Hepatocyte (in vitro differentiated cells): ENCODE measurements around the gene CDC7. TPM values are rescaled to one million over a fixed set of nuclear protein-coding genes. Genes with fewer than 3 reads are reported as not detected.

Experiments used
- DNase-seq: peaks from one replicate; pipeline ENCODE4 v3.0.0-alpha.2; 2016; ENCODE audit warnings: low spot score
- H2AFZ ChIP-seq: fragments of 200-600 bp; sonication (generic); 2 replicates; pipeline ENCODE4 v1.6.0; 2016; ENCODE audit warnings: antibody characterized with exemption, mild to moderate bottlenecking
- H3K27ac ChIP-seq: fragments of 200-600 bp; sonication (generic); 2 replicates; pipeline ENCODE4 v1.5.1; 2016; ENCODE audit warnings: mild to moderate bottlenecking
- H3K27me3 ChIP-seq: fragments of 200-600 bp; sonication (generic); 2 replicates; pipeline ENCODE4 v1.6.1; 2016
- H3K36me3 ChIP-seq: fragments of 200-600 bp; sonication (generic); replicated peaks from 2 replicates; pipeline ENCODE4 v1.5.1; 2016; ENCODE audit warnings: low read depth; ENCODE audit not compliant: insufficient read depth
- H3K4me1 ChIP-seq: fragments of 200-600 bp; sonication (generic); 2 replicates; pipeline ENCODE4 v1.5.1; 2016; ENCODE audit warnings: mild to moderate bottlenecking, moderate library complexity; ENCODE audit not compliant: insufficient read depth
- H3K4me2 ChIP-seq: fragments of 200-600 bp; sonication (generic); 2 replicates; pipeline ENCODE4 v1.6.0; 2016
- H3K4me3 ChIP-seq: fragments of 200-600 bp; sonication (generic); 2 replicates; pipeline ENCODE4 v1.5.1; 2016; ENCODE audit warnings: mild to moderate bottlenecking
- H3K79me2 ChIP-seq: fragments of 200-600 bp; sonication (generic); 2 replicates; pipeline ENCODE4 v1.6.0; 2017; ENCODE audit warnings: mild to moderate bottlenecking
- H3K9me2 ChIP-seq: fragments of 200-600 bp; sonication (generic); replicated peaks from 2 replicates; pipeline ENCODE4 v1.6.0; 2017; ENCODE audit warnings: mild to moderate bottlenecking; ENCODE audit not compliant: insufficient read depth
- H3K9me3 ChIP-seq: fragments of 200-600 bp; sonication (generic); 2 replicates; pipeline ENCODE4 v1.5.1; 2016; ENCODE audit warnings: low read depth, mild to moderate bottlenecking
- H4K20me1 ChIP-seq: fragments of 200-600 bp; sonication (generic); 2 replicates; pipeline ENCODE4 v1.6.0; 2016; ENCODE audit warnings: mild to moderate bottlenecking; ENCODE audit not compliant: insufficient read depth, poor library complexity, severe bottlenecking
- EZH2 ChIP-seq: fragments of 200-600 bp; sonication (generic); IDR thresholded peaks from 2 replicates; pipeline ENCODE4 v1.6.1; 2016; ENCODE audit warnings: antibody characterized with exemption, mild to moderate bottlenecking, borderline replicate concordance
- EZH2phosphoT487 ChIP-seq: fragments of 200-600 bp; sonication (generic); IDR thresholded peaks from one replicate; pipeline ENCODE4 v1.6.1; 2018; ENCODE audit warnings: antibody characterized with exemption, mild to moderate bottlenecking, low read depth, moderate library complexity; ENCODE audit not compliant: unreplicated experiment, severe bottlenecking
- WGBS: methylation state at CpG from one replicate; pipeline ENCODE4 v1.1.6; 2016; ENCODE audit warnings: low lambda C conversion rate; ENCODE audit errors: missing lambda C conversion rate; 5-methylcytosine and 5-hydroxymethylcytosine counted together
- polyA plus RNA-seq: library from polyadenylated mRNA; unstranded; fragments of >200 nt; fragmentation: Nextera tagmentation; extraction: Ambion mirVana; gene quantifications from 2 replicates; pipeline ENCODE4 v1.2.1, GENCODE V29; 2016
- total RNA-seq: library from RNA; depleted of rRNA; stranded (reverse); fragments of >200 nt; gene quantifications from 2 replicates; pipeline ENCODE4 v1.2.3, GENCODE V29; 2014
- TF ChIP-seq, protein P1 (sequence below): fragments of 200-600 bp; sonication (generic); IDR thresholded peaks from 2 replicates; pipeline ENCODE4 v1.5.1; 2016; ENCODE audit warnings: antibody characterized with exemption, mild to moderate bottlenecking; ENCODE audit not compliant: poor library complexity

Gene CDC7
- total and polyA plus RNA-seq, 2 experiments from 2014 or later, result 3.9 to 8.0 TPM

DNA sequence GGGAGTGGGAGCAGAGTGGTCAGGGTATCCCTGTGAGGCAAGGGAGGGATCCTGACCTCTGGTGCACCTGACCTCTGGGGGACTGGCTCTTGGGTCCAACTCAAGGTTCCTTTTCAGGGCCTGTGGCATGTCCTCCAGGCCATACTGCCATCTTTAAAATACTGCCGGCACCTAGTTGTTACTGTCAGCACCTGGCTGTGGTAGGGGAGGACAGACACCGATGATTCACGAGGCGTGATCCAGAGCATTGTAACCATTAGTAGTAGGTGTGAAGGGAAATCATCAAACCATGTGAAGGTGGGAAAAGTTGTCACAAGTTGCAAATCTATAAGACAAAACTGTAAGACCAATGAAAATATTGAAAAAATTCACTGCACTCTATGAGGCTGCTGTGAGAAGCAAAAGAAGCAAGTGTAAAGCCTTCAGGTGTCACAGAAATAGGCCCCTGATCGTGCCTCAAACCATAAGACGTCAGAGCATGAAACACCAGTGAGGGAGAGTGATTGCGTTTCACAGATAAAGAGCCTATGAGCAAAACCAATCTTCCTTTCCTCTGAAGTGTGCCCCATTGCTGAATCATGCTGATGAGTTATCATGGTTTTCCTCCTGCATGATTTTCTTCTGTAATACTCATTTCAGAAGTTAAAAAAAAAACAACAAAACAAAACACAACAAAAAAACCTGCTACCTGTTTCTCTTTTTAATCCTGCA lies 55.3 kb downstream of the CDC7 start:
- Histone ChIP-seq H3K27me3 (no peaks in the 10 kb centered on the region), H3K9me2 (no peaks in the 10 kb centered on the region), H3K36me3 (no peaks in the 10 kb centered on the region), H3K9me3 (no peaks in the 10 kb centered on the region), H2AFZ (no peak overlapping the region), H3K4me2 (no peak overlapping the region), H4K20me1 (no peaks in the 10 kb centered on the region), H3K79me2 (no peaks in the 10 kb centered on the region), H3K27ac (peak overlapping the region; percentile 27), H3K4me3 (no peak overlapping the region), H3K4me1 (peaks cover 6% of the 10 kb centered on the region)
- WGBS, result 78% methylated on average over 7 of the region's 7 CpGs
- DNase-seq, result peak; percentile 41
- TF ChIP-seq, protein P1, sequence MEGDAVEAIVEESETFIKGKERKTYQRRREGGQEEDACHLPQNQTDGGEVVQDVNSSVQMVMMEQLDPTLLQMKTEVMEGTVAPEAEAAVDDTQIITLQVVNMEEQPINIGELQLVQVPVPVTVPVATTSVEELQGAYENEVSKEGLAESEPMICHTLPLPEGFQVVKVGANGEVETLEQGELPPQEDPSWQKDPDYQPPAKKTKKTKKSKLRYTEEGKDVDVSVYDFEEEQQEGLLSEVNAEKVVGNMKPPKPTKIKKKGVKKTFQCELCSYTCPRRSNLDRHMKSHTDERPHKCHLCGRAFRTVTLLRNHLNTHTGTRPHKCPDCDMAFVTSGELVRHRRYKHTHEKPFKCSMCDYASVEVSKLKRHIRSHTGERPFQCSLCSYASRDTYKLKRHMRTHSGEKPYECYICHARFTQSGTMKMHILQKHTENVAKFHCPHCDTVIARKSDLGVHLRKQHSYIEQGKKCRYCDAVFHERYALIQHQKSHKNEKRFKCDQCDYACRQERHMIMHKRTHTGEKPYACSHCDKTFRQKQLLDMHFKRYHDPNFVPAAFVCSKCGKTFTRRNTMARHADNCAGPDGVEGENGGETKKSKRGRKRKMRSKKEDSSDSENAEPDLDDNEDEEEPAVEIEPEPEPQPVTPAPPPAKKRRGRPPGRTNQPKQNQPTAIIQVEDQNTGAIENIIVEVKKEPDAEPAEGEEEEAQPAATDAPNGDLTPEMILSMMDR, result no peak
- TF ChIP-seq EZH2phosphoT487 (no peak), EZH2 (no peak)

DNA sequence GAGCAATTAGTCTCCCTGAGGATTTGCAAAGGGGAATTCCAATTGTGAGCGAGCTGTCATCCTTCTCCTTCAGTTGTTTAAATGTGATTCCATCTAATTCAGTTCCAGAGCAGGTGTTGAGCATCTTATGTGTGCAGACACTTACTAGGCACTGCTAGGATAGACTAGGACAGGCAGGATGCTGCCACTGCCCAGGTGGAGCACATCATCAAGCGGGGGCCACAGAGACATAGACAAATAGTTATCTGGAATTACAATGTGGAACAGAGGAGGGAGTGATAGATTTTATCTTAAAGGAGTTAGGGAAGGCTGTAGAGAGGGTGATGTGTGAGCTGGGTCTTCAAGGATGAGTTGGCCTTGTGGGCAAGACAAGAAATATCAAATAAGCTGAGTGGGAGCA lies 55.9 kb downstream of the CDC7 start:
- WGBS, result 93% methylated on average over 2 of the region's 2 CpGs
- H3K27ac ChIP-seq, result peak overlapping the region; percentile 27
- no peak overlapping the region for H3K4me3 ChIP-seq
- no peaks in the 10 kb centered on the region for H3K27me3 ChIP-seq
- peaks cover 6% of the 10 kb centered on the region for H3K4me1 ChIP-seq
- H3K36me3 ChIP-seq, result no peaks in the 10 kb centered on the region
- no peaks in the 10 kb centered on the region for H3K79me2 ChIP-seq
- H3K4me2 ChIP-seq, result no peak overlapping the region
- TF ChIP-seq EZH2phosphoT487 (no peak), EZH2 (no peak)
- TF ChIP-seq, protein P1, result no peak
- no peaks in the 10 kb centered on the region for H3K9me3 ChIP-seq
- DNase-seq, result no peak
- H3K9me2 ChIP-seq, result no peaks in the 10 kb centered on the region
- H4K20me1 ChIP-seq, result no peaks in the 10 kb centered on the region
- no peak overlapping the region for H2AFZ ChIP-seq

DNA sequence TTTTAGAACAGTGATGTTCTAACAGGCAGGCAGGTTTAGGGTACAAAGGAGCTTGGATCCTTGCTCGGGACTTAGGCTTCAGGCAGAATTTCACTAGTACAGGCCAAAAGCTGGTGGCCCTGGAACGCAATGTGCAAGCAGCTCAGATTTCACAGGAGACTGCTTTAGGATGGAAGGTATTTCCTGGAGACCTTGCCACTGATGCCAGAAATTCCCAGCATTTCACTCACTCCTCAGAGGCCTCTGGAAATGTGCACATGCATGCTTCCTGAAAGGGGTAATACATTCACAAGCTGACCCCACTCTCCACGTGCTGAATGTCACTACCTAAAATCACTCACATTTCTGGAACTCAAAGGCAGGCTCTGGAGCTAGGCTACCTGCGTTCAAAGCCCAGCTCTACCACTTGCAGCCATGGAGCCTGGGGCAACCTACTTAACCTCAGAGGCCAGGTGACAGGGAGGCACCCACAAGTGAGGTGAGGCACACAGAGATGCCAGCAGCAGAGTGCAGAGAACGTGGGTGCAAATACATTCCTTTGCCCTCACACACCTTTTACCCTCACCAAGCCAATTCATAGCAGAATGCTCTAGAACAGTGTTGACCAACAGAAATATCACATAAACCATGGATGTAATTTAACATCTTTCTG lies 56.5 kb downstream of the CDC7 start:
- 60% methylated on average over 5 of the region's 5 CpGs for WGBS
- Histone ChIP-seq H2AFZ (no peak overlapping the region), H3K27ac (peak overlapping the region; percentile 27)

More for the DNA sequence above, 56.5 kb downstream of the CDC7 start:
- Histone ChIP-seq H3K79me2 (no peaks in the 10 kb centered on the region), H3K9me3 (no peaks in the 10 kb centered on the region), H3K4me2 (no peak overlapping the region), H3K4me3 (no peak overlapping the region), H3K36me3 (no peaks in the 10 kb centered on the region), H3K4me1 (peaks cover 6% of the 10 kb centered on the region), H3K9me2 (no peaks in the 10 kb centered on the region), H3K27me3 (no peaks in the 10 kb centered on the region), H4K20me1 (no peaks in the 10 kb centered on the region)
- no peak for TF ChIP-seq EZH2phosphoT487
- TF ChIP-seq EZH2, result no peak
- TF ChIP-seq, protein P1, result no peak
- no peak for DNase-seq
